Osteoblast (primary cell): ENCODE measurements around the gene RFX2. TPM values are rescaled to one million over a fixed set of nuclear protein-coding genes. Genes with fewer than 3 reads are reported as not detected.
A peak's percentile ranks its signal among the peaks of the same experiment; 100 is the strongest.

Source experiments
- DNase-seq: peaks from one replicate; pipeline ENCODE4 v3.0.0; 2011; ENCODE audit warnings: low spot score, mixed read lengths; ENCODE audit not compliant: insufficient read length; ENCODE audit errors: missing footprints
- H2AFZ ChIP-seq: 2 replicates; pipeline ENCODE4 v1.6.0; 2011; ENCODE audit warnings: mild to moderate bottlenecking, low read length
- H3K27ac ChIP-seq: 2 replicates; pipeline ENCODE4 v1.5.1; 2011; ENCODE audit warnings: mild to moderate bottlenecking, low read depth, low read length, moderate library complexity
- H3K27me3 ChIP-seq: 2 replicates; pipeline ENCODE4 v1.6.0; 2012; ENCODE audit warnings: mild to moderate bottlenecking, control low read depth, inconsistent platforms, low read length, moderate library complexity; ENCODE audit not compliant: insufficient read depth
- H3K36me3 ChIP-seq: 2 replicates; pipeline ENCODE4 v1.5.1; 2011; ENCODE audit warnings: mild to moderate bottlenecking, low read length, control low read depth, moderate library complexity; ENCODE audit not compliant: insufficient read depth
- H3K4me1 ChIP-seq: 2 replicates; pipeline ENCODE4 v1.5.1; 2011; ENCODE audit warnings: mild to moderate bottlenecking, low read length, control low read depth, moderate library complexity; ENCODE audit not compliant: insufficient read depth
- H3K4me2 ChIP-seq: 2 replicates; pipeline ENCODE4 v1.6.0; 2011; ENCODE audit warnings: mild to moderate bottlenecking, low read length; ENCODE audit not compliant: insufficient read depth
- H3K4me3 ChIP-seq: fragments of 200-600 bp; sonication (generic); 3 replicates; pipeline ENCODE4 v1.5.1; 2012; ENCODE audit warnings: mild to moderate bottlenecking, low read length, inconsistent platforms; ENCODE audit not compliant: insufficient read depth
- H3K79me2 ChIP-seq: 2 replicates; pipeline ENCODE4 v1.6.0; 2012; ENCODE audit warnings: mild to moderate bottlenecking, low read length, control low read depth, inconsistent platforms; ENCODE audit not compliant: insufficient read depth
- H3K9me3 ChIP-seq: 2 replicates; pipeline ENCODE4 v1.5.1; 2011; ENCODE audit warnings: low read depth, low read length, control low read depth
- H4K20me1 ChIP-seq: 2 replicates; pipeline ENCODE4 v1.6.0; 2012; ENCODE audit warnings: mild to moderate bottlenecking, low read length, control low read depth; ENCODE audit not compliant: insufficient read depth
- CTCF ChIP-seq: IDR thresholded peaks from 2 replicates; pipeline ENCODE4 v1.5.1; 2011; ENCODE audit warnings: mild to moderate bottlenecking, low read depth, low read length, moderate library complexity; ENCODE audit errors: extremely low read depth
- total RNA-seq: library from RNA; depleted of rRNA; stranded (reverse); fragments of >200 nt; gene quantifications from 2 replicates; pipeline ENCODE4 v1.2.3, GENCODE V29; 2012

RFX2 gene
- total RNA-seq, 1 donor = 6.2 TPM

- peak overlapping the region; percentile 46 for H3K27ac ChIP-seq
- H3K27me3 ChIP-seq = no peaks in the 10 kb centered on the region
- no peak overlapping the region for H3K4me2 ChIP-seq
- H3K36me3 ChIP-seq = peaks cover 10% of the 10 kb centered on the region
- H3K79me2 ChIP-seq = peaks cover 90% of the 10 kb centered on the region
- peak; percentile 31 for DNase-seq
- no peaks in the 10 kb centered on the region for H3K9me3 ChIP-seq
- H2AFZ ChIP-seq = no peak overlapping the region
- peaks cover 43% of the 10 kb centered on the region for H4K20me1 ChIP-seq
- no peak overlapping the region for H3K4me3 ChIP-seq
- H3K4me1 ChIP-seq = peaks cover 25% of the 10 kb centered on the region
- no peak for TF ChIP-seq CTCF
Observed at GRCh38 chr19:5948752-5949564, 161.3 kb downstream of the RFX2 start.

- Histone ChIP-seq H3K36me3 (peaks cover 10% of the 10 kb centered on the region), H3K4me1 (peaks cover 16% of the 10 kb centered on the region), H3K27ac (peak overlapping the region; percentile 62), H2AFZ (no peak overlapping the region), H3K4me2 (peak overlapping the region; percentile 46), H3K4me3 (peak overlapping the region; percentile 13), H4K20me1 (peaks cover 53% of the 10 kb centered on the region), H3K9me3 (no peaks in the 10 kb centered on the region), H3K79me2 (peaks cover 93% of the 10 kb centered on the region), H3K27me3 (no peaks in the 10 kb centered on the region)
- DNase-seq = peak; percentile 92
- TF ChIP-seq CTCF = no peak
Observed at GRCh38 chr19:5947435-5947834, 162.9 kb downstream of the RFX2 start.

DNA sequence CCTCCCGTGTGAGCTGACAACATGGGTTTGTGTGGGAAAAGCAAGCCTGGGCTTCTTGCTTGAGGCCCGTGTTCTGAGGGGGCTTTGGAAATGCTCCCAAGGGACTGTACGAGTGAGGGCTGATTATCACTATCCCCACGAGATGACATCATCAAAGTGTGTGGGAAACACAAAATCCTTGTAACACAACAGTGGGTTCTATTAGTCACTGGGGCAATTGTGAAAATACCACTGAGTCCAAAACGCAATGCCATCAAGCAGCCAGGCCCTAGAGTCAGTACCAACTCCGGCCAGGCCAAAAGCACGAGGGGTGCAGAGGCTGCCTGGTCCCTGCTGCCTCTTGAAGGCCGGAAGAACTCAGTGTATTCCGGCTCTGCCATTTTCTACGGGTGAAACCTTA lies 166.7 kb downstream of the RFX2 start:
- Histone ChIP-seq H3K9me3 (no peaks in the 10 kb centered on the region), H3K79me2 (peaks cover 79% of the 10 kb centered on the region), H3K27ac (peak overlapping the region; percentile 36), H3K4me2 (no peak overlapping the region), H4K20me1 (peaks cover 48% of the 10 kb centered on the region), H3K4me3 (no peak overlapping the region), H3K4me1 (peaks cover 14% of the 10 kb centered on the region), H2AFZ (no peak overlapping the region), H3K27me3 (no peaks in the 10 kb centered on the region), H3K36me3 (peaks cover 22% of the 10 kb centered on the region)
- no peak for TF ChIP-seq CTCF
- no peak for DNase-seq

Other genes with a start within 250 kb of the RFX2 start
- not detected in 2 replicates for gene FUT5, start 240.0 kb downstream of the RFX2 start, total RNA-seq
- 235 and 265 TPM in 2 replicates for gene NDUFA11, start 206.7 kb downstream of the RFX2 start, total RNA-seq
- gene VMAC, start 205.6 kb downstream of the RFX2 start, total RNA-seq = 12.3 and 12.7 TPM in 2 replicates
- 10.6 and 18.1 TPM in 2 replicates for gene CAPS, start 196.2 kb downstream of the RFX2 start, total RNA-seq
- gene RANBP3, start 132.4 kb downstream of the RFX2 start, total RNA-seq = 40.5 and 42.1 TPM in 2 replicates
- not detected in 2 replicates for gene ACSBG2, start 25.2 kb upstream of the RFX2 start, total RNA-seq
- 14.7 and 15.9 TPM in 2 replicates for gene MLLT1, start 169.5 kb upstream of the RFX2 start, total RNA-seq
- under 0.01 TPM in 1 of 2 replicates, not detected in the other for gene ACER1, start 223.1 kb upstream of the RFX2 start, total RNA-seq